Mesodermal cell (in vitro differentiated cells): ENCODE measurements around the gene BAZ2B.

Experiments used
- H3K27ac ChIP-seq: 2 replicates; pipeline ENCODE4 v1.7.0; 2013; ENCODE audit warnings: mild to moderate bottlenecking, low read depth, low read length, moderate library complexity; ENCODE audit not compliant: severe bottlenecking
- H3K36me3 ChIP-seq: 2 replicates; pipeline ENCODE4 v1.7.1; 2013; ENCODE audit warnings: mild to moderate bottlenecking, low read length, moderate library complexity; ENCODE audit not compliant: control insufficient read depth, insufficient read depth
- H3K4me1 ChIP-seq: one replicate; pipeline ENCODE4 v1.7.1; 2013; ENCODE audit warnings: mild to moderate bottlenecking, low read length; ENCODE audit not compliant: insufficient read depth, control insufficient read depth, poor library complexity, severe bottlenecking
- H3K4me3 ChIP-seq: 2 replicates; pipeline ENCODE4 v1.7.0; 2013; ENCODE audit warnings: low read length, control low read depth, mild to moderate bottlenecking; ENCODE audit not compliant: insufficient read depth, poor library complexity, severe bottlenecking; ENCODE audit errors: extremely low read depth
- H3K9me3 ChIP-seq: 2 replicates; pipeline ENCODE4 v1.7.1; 2013; ENCODE audit warnings: mild to moderate bottlenecking, low read length, moderate library complexity; ENCODE audit not compliant: control insufficient read depth
- WGBS, 2 experiments: methylation state at CpG; one replicate each; pipeline ENCODE4 v1.1.5; 2013; ENCODE audit warnings: missing lambda C conversion rate in 2 of 2; ENCODE audit not compliant: insufficient coverage in 2 of 2; 5-methylcytosine and 5-hydroxymethylcytosine counted together

Gene BAZ2B

DNA sequence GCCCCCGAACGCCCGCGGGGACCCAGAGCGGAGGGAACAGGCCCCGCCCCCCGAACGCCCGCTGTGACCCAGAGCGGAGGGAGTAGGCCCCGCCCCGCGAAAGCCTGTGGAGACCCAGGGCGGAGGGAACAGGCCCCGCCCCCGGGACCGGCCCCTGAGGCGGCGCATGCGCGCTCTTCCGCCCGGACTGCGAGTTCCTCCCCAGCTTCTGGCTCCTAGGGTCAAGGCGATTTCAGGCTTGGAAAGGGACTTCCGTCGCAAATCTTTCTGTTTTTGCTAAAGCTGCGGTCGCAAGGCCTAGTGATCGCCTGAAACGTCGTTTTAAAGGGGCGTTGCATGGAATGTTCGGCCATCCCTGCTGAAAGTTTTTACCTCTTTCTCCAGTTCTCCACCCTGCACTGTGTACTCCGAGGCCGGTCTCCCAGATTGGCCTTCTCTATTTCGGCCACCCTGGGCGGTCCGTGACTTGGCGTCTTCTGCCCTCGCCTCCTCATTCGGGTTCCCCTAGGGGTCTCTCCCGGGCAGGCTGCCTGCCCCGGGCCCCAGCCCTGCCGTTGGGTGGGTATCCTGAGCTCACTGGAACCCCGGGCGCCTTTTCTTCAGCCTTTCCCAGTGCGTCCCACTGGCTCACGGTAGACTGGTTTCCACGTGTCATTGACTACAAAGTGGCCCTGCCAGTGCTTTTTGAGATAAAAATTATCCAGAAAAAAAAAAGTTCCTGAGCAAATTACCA lies 329.5 kb downstream of the BAZ2B start:
- Histone ChIP-seq H3K27ac (peak overlapping the region; percentile 94), H3K9me3 (no peaks in the 10 kb centered on the region), H3K4me1 (peaks cover 7% of the 10 kb centered on the region), H3K4me3 (peak overlapping the region; percentile 73), H3K36me3 (peaks cover 5% of the 10 kb centered on the region)
- WGBS, 2 experiments = 3 to 4% methylated on average over 46 to 50 of the region's 50 CpGs

DNA sequence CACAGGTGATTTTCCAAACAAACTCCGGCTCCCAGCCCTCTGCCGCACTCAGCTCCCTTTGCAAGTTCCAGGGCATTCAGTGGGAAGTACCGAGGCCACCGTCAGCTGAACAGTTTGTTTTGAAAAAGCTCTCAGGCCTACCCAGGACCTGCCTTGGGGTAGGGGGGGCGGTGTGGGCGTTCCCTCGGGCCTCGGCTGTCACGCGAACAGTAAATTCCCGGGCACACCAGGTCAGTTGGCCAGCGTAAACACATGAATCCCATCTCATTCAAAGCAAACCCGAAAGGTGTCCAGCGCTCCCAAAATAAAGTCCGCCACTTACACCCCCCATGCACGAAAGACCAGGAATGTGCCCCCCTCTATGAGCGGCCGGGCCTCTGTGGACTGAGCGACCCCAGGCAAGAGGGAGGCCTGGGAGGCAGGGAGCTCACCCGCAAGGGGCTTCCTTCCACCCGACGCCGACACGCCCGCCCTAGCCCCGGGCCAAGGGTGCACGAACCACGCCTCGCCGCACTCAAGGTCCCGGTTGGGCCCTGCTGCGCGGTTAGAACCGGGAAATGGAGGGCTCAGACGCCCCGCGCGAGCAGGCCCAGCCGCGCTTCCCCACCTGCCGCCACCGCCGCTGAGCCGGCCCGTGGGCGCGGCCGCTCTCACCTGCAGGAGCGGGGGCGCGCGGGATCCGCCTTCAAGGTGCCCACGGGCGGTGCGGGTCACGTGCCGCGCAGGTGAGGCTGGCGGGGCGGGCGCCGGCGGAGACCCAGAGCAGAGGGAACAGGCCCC lies 330.2 kb downstream of the BAZ2B start, which contains the start of gene WDSUB1:
Gene WDSUB1 (minus strand): TSS at position 775 of the 780 bp plus-strand sequence. CDS start 3,634 bp downstream, outside the sequence.
- 4 to 7% methylated on average over 32 to 47 of the region's 64 CpGs for WGBS, 2 experiments
- H3K36me3 ChIP-seq = peaks cover 7% of the 10 kb centered on the region
- peak within 1 kb of the TSS; percentile 73 for H3K4me3 ChIP-seq
- H3K4me1 ChIP-seq = peaks cover 7% of the 10 kb centered on the region
- H3K9me3 ChIP-seq = no peaks in the 10 kb centered on the region
- H3K27ac ChIP-seq = peak within 1 kb of the TSS; percentile 94

GRCh38 chr2:159285433-159285832 lies 330.9 kb downstream of the BAZ2B start:
- Histone ChIP-seq H3K4me1 (peaks cover 6% of the 10 kb centered on the region), H3K36me3 (peaks cover 10% of the 10 kb centered on the region), H3K9me3 (no peaks in the 10 kb centered on the region), H3K4me3 (peak overlapping the region; percentile 73), H3K27ac (no peak overlapping the region)
- 87 to 96% methylated on average over 3 to 9 of the region's 11 CpGs for WGBS, 2 experiments

DNA sequence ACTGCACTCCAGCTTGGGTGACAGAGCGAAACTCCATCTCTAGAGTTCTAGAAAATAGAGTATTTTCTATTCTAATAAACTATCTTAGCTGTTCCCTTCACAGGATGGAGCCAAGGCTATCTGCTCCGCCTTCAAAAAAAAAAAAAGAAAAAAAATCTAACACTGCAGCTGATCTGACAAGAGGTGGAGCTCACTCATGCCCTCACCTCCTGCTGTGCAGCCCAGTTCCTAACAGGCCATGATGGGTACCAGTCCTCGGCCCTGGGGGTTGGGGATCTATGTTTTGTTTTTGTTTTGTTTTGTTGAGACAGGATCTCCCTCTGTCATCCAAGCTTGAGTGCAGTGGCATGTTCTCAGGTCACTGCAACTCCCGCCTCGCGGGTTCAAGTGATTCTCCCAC lies 332.8 kb downstream of the BAZ2B start:
- Histone ChIP-seq H3K27ac (no peak overlapping the region), H3K4me3 (no peak overlapping the region), H3K9me3 (no peaks in the 10 kb centered on the region), H3K4me1 (peaks cover 4% of the 10 kb centered on the region), H3K36me3 (peaks cover 10% of the 10 kb centered on the region)
- WGBS, 2 experiments = 93 to 100% methylated on average over 2 to 3 of the region's 6 CpGs

DNA sequence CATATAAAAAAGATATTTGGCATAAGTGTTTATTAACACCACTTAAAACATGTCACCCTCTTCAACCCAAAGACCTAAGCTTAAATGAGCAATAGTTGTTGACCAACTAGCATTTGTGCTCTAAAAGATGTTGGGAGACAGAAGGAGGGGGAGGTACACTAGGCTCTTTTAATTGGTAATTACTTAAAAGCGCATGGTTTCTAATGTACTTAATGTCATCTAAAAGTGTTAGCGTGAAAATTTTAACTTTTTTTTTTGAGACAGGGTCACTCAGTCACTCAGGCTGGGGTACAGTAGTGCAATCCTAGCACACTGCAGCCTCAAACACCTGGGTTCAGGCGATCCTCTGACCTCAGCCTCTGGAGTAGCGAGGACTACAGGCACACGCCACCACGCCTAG lies 335.3 kb downstream of the BAZ2B start:
- H3K9me3 ChIP-seq = no peaks in the 10 kb centered on the region
- no peaks in the 10 kb centered on the region for H3K4me1 ChIP-seq
- H3K27ac ChIP-seq = no peak overlapping the region
- no peak overlapping the region for H3K4me3 ChIP-seq
- WGBS, 2 experiments = 100% methylated on average over 2 of the region's 6 CpGs
- H3K36me3 ChIP-seq = peaks cover 10% of the 10 kb centered on the region

DNA sequence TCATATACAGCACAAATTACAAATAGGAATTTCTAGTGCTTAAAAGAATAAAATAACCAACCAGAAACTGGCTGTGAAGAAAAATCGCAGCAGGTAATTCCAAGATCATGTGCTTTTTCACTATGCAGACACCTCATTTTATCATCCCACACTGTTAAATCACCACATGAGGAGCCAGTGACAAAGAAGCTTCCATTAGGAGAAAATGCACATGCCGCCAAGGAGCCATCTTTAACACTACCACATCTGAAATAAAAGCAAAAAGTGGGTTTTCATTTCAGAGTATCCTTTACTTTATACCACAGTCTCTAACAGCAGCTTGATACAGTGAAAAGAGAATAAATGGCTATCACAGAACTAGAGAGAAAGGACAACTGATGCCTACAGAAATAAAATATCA lies 336.6 kb downstream of the BAZ2B start:
- H3K9me3 ChIP-seq = no peaks in the 10 kb centered on the region
- peaks cover 4% of the 10 kb centered on the region for H3K4me1 ChIP-seq
- peaks cover 10% of the 10 kb centered on the region for H3K36me3 ChIP-seq
- WGBS, 2 experiments = 86 to 94% methylated on average over 1 to 2 of the region's 2 CpGs
- no peak overlapping the region for H3K27ac ChIP-seq
- H3K4me3 ChIP-seq = no peak overlapping the region

GRCh38 chr2:159275111-159275510 lies 341.2 kb downstream of the BAZ2B start:
- H3K9me3 ChIP-seq = no peaks in the 10 kb centered on the region
- H3K27ac ChIP-seq = no peak overlapping the region
- H3K4me3 ChIP-seq = no peak overlapping the region
- H3K4me1 ChIP-seq = peaks cover 9% of the 10 kb centered on the region
- no CpG with 5 or more reads among the region's 1 CpG for WGBS, 2 experiments
- peaks cover 10% of the 10 kb centered on the region for H3K36me3 ChIP-seq

DNA sequence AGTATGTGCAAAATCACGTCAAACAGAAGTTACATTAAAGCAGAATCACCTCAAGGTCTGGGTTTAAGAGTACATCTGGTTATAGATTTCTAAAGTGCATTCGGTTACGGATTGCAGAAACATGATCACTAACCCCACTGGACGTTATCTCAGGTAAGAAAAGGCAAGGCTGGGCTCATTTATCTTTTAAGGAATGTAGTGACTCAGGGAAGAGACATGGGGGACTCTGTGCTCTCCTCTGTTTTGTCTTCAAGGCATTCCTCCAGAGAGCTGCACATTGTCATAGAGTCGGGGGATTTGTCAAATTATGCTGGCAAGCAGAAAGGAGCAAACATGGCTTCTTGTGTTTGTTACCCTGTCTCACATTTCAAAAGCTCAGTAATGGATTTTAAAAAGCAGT lies 344.2 kb downstream of the BAZ2B start:
- Histone ChIP-seq H3K4me1 (peaks cover 9% of the 10 kb centered on the region), H3K9me3 (no peaks in the 10 kb centered on the region), H3K27ac (peak overlapping the region; percentile 85), H3K4me3 (no peak overlapping the region), H3K36me3 (peaks cover 10% of the 10 kb centered on the region)
- WGBS, 2 experiments = 71 to 81% methylated on average over 4 of the region's 5 CpGs

GRCh38 chr2:159270744-159271379 lies 345.5 kb downstream of the BAZ2B start:
- WGBS, 2 experiments = 93 to 100% methylated on average over 2 to 3 of the region's 4 CpGs
- peaks cover 9% of the 10 kb centered on the region for H3K4me1 ChIP-seq
- H3K36me3 ChIP-seq = peaks cover 10% of the 10 kb centered on the region
- H3K4me3 ChIP-seq = no peak overlapping the region
- no peaks in the 10 kb centered on the region for H3K9me3 ChIP-seq
- no peak overlapping the region for H3K27ac ChIP-seq
